HEK293 (cell line): ENCODE data around the gene NLE1.

Experiments
- CTCF ChIP-seq: fragments of 450-650 bp; formaldehyde crosslinking; IDR thresholded peaks from 2 replicates; pipeline ENCODE4 v1.5.1; 2016; ENCODE audit warnings: missing biosample characterization, missing genetic modification characterization
- OVOL3 ChIP-seq: fragments of 450-650 bp; formaldehyde crosslinking; IDR thresholded peaks from 2 replicates; pipeline ENCODE4 v1.5.1; 2016; ENCODE audit warnings: missing biosample characterization, missing genetic modification characterization
- ZNF26 ChIP-seq: fragments of 450-650 bp; formaldehyde crosslinking; IDR thresholded peaks from 2 replicates; pipeline ENCODE4 v1.5.1; 2016; ENCODE audit warnings: missing biosample characterization, missing genetic modification characterization

- TF ChIP-seq CTCF (no peak), OVOL3 (tag by site-specific recombination) (no peak), ZNF26 (tag by site-specific recombination) (no peak)
These were observed 12.4 kb upstream of the NLE1 start for GRCh38 chr17:35154196-35155165.
